H1 (cell line): ENCODE measurements around the gene OR5K2. TPM values are rescaled to one million over a fixed set of nuclear protein-coding genes. Genes with fewer than 3 reads are reported as not detected.

ENCODE experiments used
- CTCF ChIA-PET: fragments of 300-600 bp; sonication (Branson Sonifier 250); formaldehyde crosslinking; loops from one replicate; lab custom pipeline; 2021; ENCODE audit not compliant: partially characterized antibody; lab: Charles Lee
- POLR2A ChIA-PET: fragments of 300-600 bp; sonication (Branson Sonifier 250); formaldehyde crosslinking; loops from one replicate; lab custom pipeline; 2021; ENCODE audit warnings: inconsistent platforms; ENCODE audit not compliant: partially characterized antibody; lab: Charles Lee
- DNase-seq, 2 experiments: peaks; one replicate each; pipeline versions ENCODE4 v3.0.0 to v3.0.0-alpha.2; 2010 to 2022; ENCODE audit warnings: low spot score in 2 of 2, low read depth in 1 of 2, mixed read lengths in 1 of 2
- FAIRE-seq: peaks from 2 replicates; lab custom pipeline; 2011; peaks lifted over from hg19 to GRCh38; lab: Jason Lieb, UNC
- H2AFZ ChIP-seq: 2 replicates; pipeline ENCODE4 v1.8.1; 2012; ENCODE audit warnings: low read length, inconsistent platforms
- H2AK5ac ChIP-seq: 2 replicates; pipeline ENCODE4 v1.6.1; 2013; ENCODE audit warnings: low read depth, low read length
- H2BK120ac ChIP-seq: replicated peaks from 2 replicates; pipeline ENCODE3; 2013; ENCODE audit warnings: low read depth, low read length, inconsistent platforms
- H2BK12ac ChIP-seq: 2 replicates; pipeline ENCODE4 v1.6.1; 2013; ENCODE audit warnings: low read depth, low read length
- H2BK15ac ChIP-seq: 2 replicates; pipeline ENCODE4 v1.6.1; 2013; ENCODE audit warnings: low read length
- H2BK20ac ChIP-seq: 2 replicates; pipeline ENCODE4 v1.6.1; 2013; ENCODE audit warnings: low read length
- H2BK5ac ChIP-seq: 2 replicates; pipeline ENCODE4 v1.6.1; 2013; ENCODE audit warnings: low read depth, low read length
- H3K14ac ChIP-seq: 2 replicates; pipeline ENCODE4 v1.6.1; 2013; ENCODE audit warnings: inconsistent platforms; ENCODE audit not compliant: insufficient read length
- H3K18ac ChIP-seq: 2 replicates; pipeline ENCODE4 v1.6.1; 2013; ENCODE audit warnings: low read length; ENCODE audit errors: extremely low read depth
- H3K23ac ChIP-seq: 2 replicates; pipeline ENCODE4 v1.6.1; 2013; ENCODE audit warnings: inconsistent platforms; ENCODE audit not compliant: insufficient read length
- H3K23me2 ChIP-seq: 2 replicates; pipeline ENCODE4 v1.6.1; 2013; ENCODE audit warnings: low read depth, low read length
- H3K27ac ChIP-seq: 2 replicates; pipeline ENCODE4 v1.6.1; 2011; ENCODE audit warnings: low read depth, low read length, inconsistent platforms
- H3K27me3 ChIP-seq, 4 experiments: replicated peaks in 1 of 4; 1 replicate in 1 of 4; 2 replicates in 3 of 4; pipeline versions ENCODE4 v1.6.1 to v1.8.1; 2011 to 2013; ENCODE audit warnings: low read length in 3 of 4, mild to moderate bottlenecking in 3 of 4, inconsistent platforms in 2 of 4, mixed read lengths in 2 of 4, moderate library complexity in 1 of 4; ENCODE audit not compliant: control insufficient read depth in 3 of 4, insufficient read depth in 3 of 4; ENCODE audit errors: extremely low read depth in 1 of 4
- H3K36me3 ChIP-seq, 4 experiments: 2 replicates each; pipeline versions ENCODE4 v1.6.1 to v1.8.1; 2011 to 2013; ENCODE audit warnings: mild to moderate bottlenecking in 4 of 4, low read length in 3 of 4, moderate library complexity in 2 of 4, control low read depth in 1 of 4, inconsistent platforms in 1 of 4; ENCODE audit not compliant: insufficient read depth in 4 of 4, control insufficient read depth in 2 of 4
- H3K4ac ChIP-seq: replicated peaks from 2 replicates; pipeline ENCODE3; 2013; ENCODE audit warnings: low read length, low read depth, mixed read lengths, inconsistent platforms; ENCODE audit not compliant: insufficient read length
- H3K4me1 ChIP-seq, 4 experiments: replicated peaks in 1 of 4; 1 replicate in 1 of 4; 2 replicates in 3 of 4; pipeline versions ENCODE4 v1.6.1 to v1.8.1; 2011 to 2013; ENCODE audit warnings: low read length in 3 of 4, inconsistent platforms in 2 of 4, mixed read lengths in 1 of 4; ENCODE audit not compliant: insufficient read depth in 4 of 4, control insufficient read depth in 3 of 4
- H3K4me2 ChIP-seq, 2 experiments: 2 replicates each; pipeline versions ENCODE4 v1.6.1 to v1.8.1; 2011 to 2013; ENCODE audit warnings: low read depth in 2 of 2, low read length in 2 of 2, control low read depth in 1 of 2, inconsistent platforms in 1 of 2, mild to moderate bottlenecking in 1 of 2; ENCODE audit not compliant: insufficient read depth in 1 of 2
- H3K4me3 ChIP-seq, 4 experiments: fragments of 200-600, 300-600 bp in 1 of 4; sonication (generic), shearing (Covaris generic), sonication (Bioruptor Twin) in 1 of 4; 2 replicates each; pipeline versions ENCODE4 v1.5.1 to v1.8.1; 2011 to 2016; ENCODE audit warnings: low read length in 4 of 4, low read depth in 3 of 4, control low read depth in 2 of 4, inconsistent platforms in 2 of 4, mild to moderate bottlenecking in 2 of 4, mixed read lengths in 1 of 4, moderate library complexity in 1 of 4; ENCODE audit not compliant: insufficient read depth in 2 of 4; ENCODE audit errors: extremely low read depth in 1 of 4
- H3K56ac ChIP-seq: replicated peaks from 2 replicates; pipeline ENCODE3; 2013; ENCODE audit warnings: low read depth, mild to moderate bottlenecking, mixed read lengths, low read length, inconsistent platforms; ENCODE audit not compliant: insufficient read length
- H3K79me1 ChIP-seq: 2 replicates; pipeline ENCODE4 v1.6.1; 2013; ENCODE audit warnings: low read depth, low read length, control low read depth
- H3K79me2 ChIP-seq, 2 experiments: 2 replicates each; pipeline versions ENCODE4 v1.6.1 to v1.8.1; 2012 to 2013; ENCODE audit warnings: low read length in 2 of 2, mild to moderate bottlenecking in 2 of 2, inconsistent platforms in 1 of 2; ENCODE audit not compliant: insufficient read depth in 2 of 2, control insufficient read depth in 1 of 2
- H3K9ac ChIP-seq, 4 experiments: replicated peaks in 1 of 4; 1 replicate in 1 of 4; 2 replicates in 3 of 4; pipeline versions ENCODE4 v1.6.1 to v1.8.1; 2011 to 2013; ENCODE audit warnings: low read depth in 3 of 4, low read length in 3 of 4, control low read depth in 2 of 4, mild to moderate bottlenecking in 2 of 4, moderate library complexity in 2 of 4, inconsistent platforms in 1 of 4; ENCODE audit errors: extremely low read depth in 1 of 4
- H3K9me3 ChIP-seq, 2 experiments: 2 replicates each; pipeline versions ENCODE4 v1.6.1 to v1.8.1; 2012 to 2013; ENCODE audit warnings: mild to moderate bottlenecking in 2 of 2, moderate library complexity in 2 of 2, control low read depth in 1 of 2, inconsistent platforms in 1 of 2, low read depth in 1 of 2, low read length in 1 of 2, mixed read lengths in 1 of 2; ENCODE audit not compliant: insufficient read depth in 2 of 2
- H4K20me1 ChIP-seq, 2 experiments: replicated peaks in 1 of 2; 2 replicates each; pipeline versions ENCODE3 to v1.8.1; 2011 to 2013; ENCODE audit warnings: inconsistent platforms in 2 of 2, low read length in 2 of 2, mild to moderate bottlenecking in 1 of 2; ENCODE audit not compliant: insufficient read depth in 2 of 2, control insufficient read depth in 1 of 2
- H4K5ac ChIP-seq: 2 replicates; pipeline ENCODE4 v1.6.1; 2013; ENCODE audit warnings: low read length, low read depth, mixed read lengths, inconsistent platforms; ENCODE audit not compliant: insufficient read length
- H4K8ac ChIP-seq: 2 replicates; pipeline ENCODE4 v1.8.0; 2013; ENCODE audit warnings: mild to moderate bottlenecking, moderate library complexity, low read length, inconsistent platforms; ENCODE audit not compliant: insufficient read depth; ENCODE audit errors: extremely low read depth
- H4K91ac ChIP-seq: replicated peaks from 2 replicates; pipeline ENCODE3; 2013; ENCODE audit warnings: low read length, mixed read lengths, inconsistent platforms; ENCODE audit not compliant: insufficient read length
- CREB1 ChIP-seq: IDR thresholded peaks from 2 replicates; pipeline ENCODE4 v1.6.1; 2012; ENCODE audit warnings: inconsistent platforms
- POU5F1 ChIP-seq: IDR thresholded peaks from 2 replicates; pipeline ENCODE4 v1.6.1; 2011; ENCODE audit warnings: low read depth, mild to moderate bottlenecking, low read length, moderate library complexity
- WGBS, 2 experiments: shearing (Covaris generic) in 1 of 2; methylation state at CpG; one replicate each; pipeline versions ENCODE4 v1.1.6 to v1.1.7; 2013 to 2015; ENCODE audit warnings: low lambda C conversion rate in 2 of 2, mixed read lengths in 2 of 2, inconsistent platforms in 1 of 2, low coverage in 1 of 2, missing lambda C conversion rate in 1 of 2; ENCODE audit not compliant: insufficient replicate concordance in 2 of 2, insufficient coverage in 1 of 2, insufficient read length in 1 of 2; ENCODE audit errors: extremely low coverage in 1 of 2, missing lambda C conversion rate in 1 of 2; 5-methylcytosine and 5-hydroxymethylcytosine counted together
- polyA plus RNA-seq, 7 experiments: library from polyadenylated mRNA; depleted of rRNA in 3 of 7; stranded (reverse) in 5 of 7; unstranded in 2 of 7; fragments of >200 nt in 5 of 7; fragments of 200-250 nt in 2 of 7; gene quantifications; 1 replicate in 5 of 7; 2 replicates in 1 of 7; 4 replicates in 1 of 7; pipeline versions ENCODE4 v1.2.1 to v1.2.3, GENCODE V29; 2011 to 2013; ENCODE audit warnings: missing spikeins in 2 of 7, mixed read lengths in 2 of 7
- total RNA-seq: library from RNA; stranded (reverse); fragmentation: NEBNext Ultra II Directional; extraction: Animal tissue kit (Norgen Biotek cat#: 25700); gene quantifications from 2 replicates; pipeline ENCODE4 v1.2.1, GENCODE V29; 2021

Gene OR5K2
- total and polyA plus RNA-seq, 2 of the 8 experiments (the other 6 are each of a cell fraction or from before 2014, with no cell fraction given): not detected

GRCh38 chr3:98482717-98483482, 14.6 kb upstream of the OR5K2 start:
- Histone ChIP-seq H3K9ac (no peak overlapping the region), H3K23ac (no peak overlapping the region), H3K79me2 (no peaks in the 10 kb centered on the region), H4K5ac (no peak overlapping the region), H3K56ac (no peak overlapping the region), H2BK5ac (no peak overlapping the region; the same call in 1 of the 2 replicates), H3K23me2 (no peaks in the 10 kb centered on the region), H2BK20ac (no peak overlapping the region), H3K4me1 (no peaks in the 10 kb centered on the region), H4K8ac (no peak overlapping the region), H3K27me3 (no peaks in the 10 kb centered on the region), H2AK5ac (no peak overlapping the region), H3K4me3 (no peak overlapping the region), H4K91ac (no peak overlapping the region), H3K9me3 (peaks cover 0 to 2% of the 10 kb centered on the region in 2 experiments; a peak in 1 of 4 replicates)
- CTCF ChIA-PET: interaction anchor here (1.1 to 1.5 kb wide), 3 partner anchors 44 to 147 kb away, joined by 3 to 4 read pairs (median 3); no protein-coding TSS in a partner anchor
- POLR2A ChIA-PET: no interaction called here
- TF ChIP-seq POU5F1 (no peak), CREB1 (no peak)
- TF ChIP-seq, all 59 proteins: peak for 0
- Histone ChIP-seq H2BK15ac (no peak overlapping the region), H3K79me1 (no peaks in the 10 kb centered on the region), H3K36me3 (no peaks in the 10 kb centered on the region), H2BK120ac (no peak overlapping the region), H3K27ac (no peak overlapping the region), H3K4me2 (no peak overlapping the region), H2AFZ (peak overlapping the region; percentile 64; the same call in 1 of the 2 replicates), H3K4ac (no peak overlapping the region), H2BK12ac (no peak overlapping the region), H3K14ac (no peak overlapping the region), H4K20me1 (no peaks in the 10 kb centered on the region), H3K18ac (no peak overlapping the region)
- DNase-seq (no peak), FAIRE-seq (no peak)
- WGBS, 2 experiments: 87% methylated on average over 3 of the region's 3 CpGs; no CpG with 5 or more reads in 1 of the 2 experiments
